ENCODE data around the gene AFAP1.

Gene AFAP1

DNA sequence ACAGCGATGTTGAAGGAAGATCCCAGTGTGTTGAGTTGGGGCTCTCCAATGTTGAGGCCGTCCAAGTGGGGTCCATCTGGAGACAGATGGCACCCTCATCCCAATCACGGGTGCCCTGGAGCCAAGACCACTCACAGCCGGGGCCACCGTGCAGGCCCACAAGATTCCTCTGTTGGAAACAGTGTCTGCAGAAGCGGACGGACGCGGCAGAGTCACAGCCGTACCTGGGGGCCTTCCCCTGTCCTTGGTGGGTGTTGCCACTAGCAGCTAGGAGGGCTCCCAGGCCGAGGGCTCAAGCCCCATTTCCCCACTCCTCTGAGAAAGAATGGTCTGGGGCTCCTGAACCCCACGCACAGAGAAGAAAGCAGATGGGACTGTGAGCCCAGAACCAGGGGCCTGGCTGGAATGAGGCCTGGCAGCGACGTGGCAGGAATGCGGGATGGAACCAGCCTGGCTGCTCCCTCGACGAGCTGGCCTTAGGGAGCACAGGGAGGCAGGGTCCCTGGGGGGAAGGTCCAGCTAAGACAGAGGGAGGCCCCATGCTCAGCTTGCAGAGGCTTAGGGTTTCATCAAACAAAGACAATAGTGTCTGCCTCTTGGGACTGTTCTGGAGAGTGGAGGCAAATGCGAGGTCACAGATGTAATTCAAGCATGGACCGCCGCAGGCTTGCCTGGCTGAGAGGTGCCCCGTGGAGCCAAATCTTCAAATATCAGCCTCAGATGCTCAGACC, 228.9 kb downstream of the AFAP1 start:
- no peak for DNase-seq

DNA sequence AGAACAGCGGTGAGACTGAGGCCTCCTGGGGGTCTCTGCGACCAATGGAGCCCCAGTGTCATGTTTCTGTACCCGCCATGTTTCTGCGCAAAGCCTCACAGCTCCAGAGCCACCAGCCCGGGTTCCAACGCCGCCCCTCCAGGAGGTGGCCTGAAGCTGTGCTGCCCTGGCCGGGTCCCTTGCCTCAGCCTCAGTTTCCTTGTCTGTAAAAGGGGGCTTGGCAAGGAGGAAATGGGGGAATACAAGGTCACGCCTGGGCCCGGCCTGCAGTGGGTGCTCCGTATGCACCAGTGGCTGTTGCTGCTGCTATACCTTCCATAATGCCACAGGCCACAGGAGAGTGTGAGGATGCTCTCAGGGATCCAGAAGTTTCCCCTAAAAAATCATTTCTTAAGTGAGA, 229.5 kb downstream of the AFAP1 start:
- no peak for DNase-seq

DNA sequence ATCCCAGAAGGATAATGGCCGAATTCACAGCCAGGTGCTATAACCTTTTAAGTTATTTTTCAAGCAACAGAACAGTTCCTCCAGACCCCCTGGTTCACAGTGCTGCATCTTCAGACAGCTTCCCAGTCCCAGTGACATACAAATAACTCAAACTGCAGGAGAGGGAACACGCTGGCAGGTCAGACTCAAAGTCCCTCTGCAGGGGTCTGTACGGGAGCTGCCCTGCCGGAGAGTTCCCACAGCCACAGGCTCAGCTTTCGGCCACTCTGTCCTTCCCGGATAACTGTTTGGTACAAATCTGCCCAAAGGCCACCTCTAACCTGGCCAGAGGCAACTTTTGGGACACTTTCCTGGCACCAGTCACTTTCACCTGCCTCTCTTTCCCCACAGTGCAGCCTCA, 230.2 kb downstream of the AFAP1 start:
- no peak for DNase-seq

DNA sequence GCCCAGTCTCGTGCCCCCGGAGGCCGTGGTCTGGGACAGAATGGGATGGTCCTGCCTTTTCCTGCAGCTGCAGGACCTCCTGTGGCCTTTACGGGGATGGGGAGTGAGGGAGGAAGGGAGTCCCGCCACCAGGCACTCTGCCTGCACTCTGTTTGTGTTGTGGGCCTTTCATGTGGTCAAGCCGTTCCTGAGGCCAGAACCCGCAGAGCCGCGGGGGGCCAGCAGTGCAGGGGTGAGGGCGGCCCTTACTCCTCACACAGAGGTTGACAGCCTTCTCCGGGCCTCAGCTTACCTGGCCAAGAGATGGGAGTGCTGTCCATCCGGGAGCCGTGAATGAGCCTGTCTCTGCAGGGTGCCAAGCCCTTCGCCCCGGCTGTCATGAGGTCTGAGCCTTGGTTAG, 230.7 kb downstream of the AFAP1 start:
- DNase-seq: no peak
